HCT116 (cell line): ENCODE data around the gene UBE2N. TPM values are rescaled to one million over a fixed set of nuclear protein-coding genes. Genes with fewer than 3 reads are reported as not detected.

Source experiments
- ATAC-seq: fragments of 200-7000 bp; cut with Tn5 transposase; 2 replicates; pipeline ENCODE4 v1.9.1; 2020; ENCODE audit warnings: mild to moderate bottlenecking, moderate library complexity
- BruUV-seq: library from RNA; stranded (reverse); fragments of 400-500 nt; replicated peaks from 2 replicates; lab custom pipeline; 2021; lab: Mats Ljungman, UMichigan
- CTCF ChIA-PET: fragments of 300-600 bp; sonication (Branson Sonifier 250); formaldehyde crosslinking; loops from one replicate; lab custom pipeline; 2021; ENCODE audit warnings: antibody characterized with exemption; lab: Charles Lee
- POLR2A ChIA-PET: fragments of 300-600, 350-600 bp; sonication (Branson Sonifier 250); formaldehyde crosslinking; loops from one replicate; lab custom pipeline; 2021; ENCODE audit warnings: antibody characterized with exemption; lab: Charles Lee
- RAD21 ChIA-PET, 2 experiments: fragments of 300-600 bp; sonication (Branson Sonifier 250); formaldehyde crosslinking; loops; one replicate each; lab custom pipeline; 2023; ENCODE audit warnings: low total read pairs in 2 of 2; ENCODE audit not compliant: uncharacterized antibody in 2 of 2, unreplicated experiment in 2 of 2, low non-redundant PET in 1 of 2; lab: Charles Lee
- DNase-seq: peaks from one replicate; pipeline ENCODE4 v3.0.0-alpha.2; 2010; ENCODE audit warnings: low read depth, low spot score
- H2AFZ ChIP-seq: fragments of 200-600 bp; shearing (Covaris generic), sonication (generic); 2 replicates; pipeline ENCODE4 v1.6.1; 2017; ENCODE audit warnings: low read depth, mixed run types, mixed read lengths, antibody characterized with exemption, low read length; ENCODE audit not compliant: poor library complexity, severe bottlenecking
- H3K27ac ChIP-seq: 2 replicates; pipeline ENCODE4 v1.5.1; 2012; ENCODE audit warnings: low read depth, low read length
- H3K27me3 ChIP-seq: fragments of 200-600 bp; sonication (generic); 2 replicates; pipeline ENCODE4 v1.6.1; 2016; ENCODE audit warnings: mixed run types, low read length, mixed read lengths; ENCODE audit not compliant: insufficient read depth
- H3K36me3 ChIP-seq, 2 experiments: fragments of 200-500 bp in 1 of 2; fragments of 200-600 bp in 1 of 2; sonication (Bioruptor generic) in 1 of 2; sonication (generic) in 1 of 2; 2 replicates each; pipeline versions ENCODE4 v1.5.1 to v1.6.1; 2014 to 2016; ENCODE audit warnings: low read length in 2 of 2, inconsistent platforms in 1 of 2, mixed read lengths in 1 of 2, mixed run types in 1 of 2; ENCODE audit not compliant: insufficient read depth in 2 of 2, control insufficient read depth in 1 of 2
- H3K4me1 ChIP-seq, 2 experiments: fragments of 200-600 bp in 1 of 2; sonication (generic) in 1 of 2; 2 replicates each; pipeline versions ENCODE4 v1.5.1 to v1.6.1; 2012 to 2017; ENCODE audit warnings: low read length in 2 of 2, inconsistent platforms in 1 of 2, mild to moderate bottlenecking in 1 of 2, mixed read lengths in 1 of 2, mixed run types in 1 of 2, moderate library complexity in 1 of 2; ENCODE audit not compliant: insufficient read depth in 2 of 2, control insufficient read depth in 1 of 2
- H3K4me2 ChIP-seq: fragments of 200-600 bp; sonication (generic); 2 replicates; pipeline ENCODE4 v1.6.1; 2017; ENCODE audit warnings: mixed run types, low read length, mixed read lengths
- H3K4me3 ChIP-seq, 2 experiments: fragments of 200-600 bp in 1 of 2; sonication (generic) in 1 of 2; replicated peaks in 1 of 2; 2 replicates each; pipeline ENCODE4 v1.5.1; 2011 to 2016; ENCODE audit warnings: low read length in 2 of 2, control low read depth in 1 of 2, low read depth in 1 of 2, mild to moderate bottlenecking in 1 of 2, mixed read lengths in 1 of 2, mixed run types in 1 of 2
- H3K79me2 ChIP-seq: fragments of 200-600 bp; sonication (generic); 2 replicates; pipeline ENCODE4 v1.6.1; 2017; ENCODE audit warnings: mild to moderate bottlenecking, mixed run types, low read length, moderate library complexity, mixed read lengths; ENCODE audit not compliant: insufficient read depth
- H3K9ac ChIP-seq: fragments of 200-600 bp; sonication (generic); 2 replicates; pipeline ENCODE4 v1.6.1; 2016; ENCODE audit warnings: low read length, mixed read lengths
- H3K9me2 ChIP-seq: fragments of 200-600 bp; sonication (generic), shearing (Covaris generic); 2 replicates; pipeline ENCODE4 v1.6.1; 2017; ENCODE audit warnings: mixed run types, mild to moderate bottlenecking, moderate library complexity; ENCODE audit not compliant: insufficient read depth
- H3K9me3 ChIP-seq, 2 experiments: fragments of 200-500 bp in 1 of 2; fragments of 200-600 bp in 1 of 2; sonication (Bioruptor generic) in 1 of 2; sonication (generic) in 1 of 2; 2 replicates each; pipeline ENCODE4 v1.6.1; 2014 to 2017; ENCODE audit warnings: low read length in 2 of 2, mixed read lengths in 2 of 2, inconsistent platforms in 1 of 2, low read depth in 1 of 2, mild to moderate bottlenecking in 1 of 2, mixed run types in 1 of 2, moderate library complexity in 1 of 2; ENCODE audit not compliant: control insufficient read depth in 1 of 2, insufficient read depth in 1 of 2
- H4K20me1 ChIP-seq: fragments of 200-600 bp; sonication (generic), shearing (Covaris generic); 2 replicates; pipeline ENCODE4 v1.6.1; 2017; ENCODE audit warnings: mixed run types, mild to moderate bottlenecking, moderate library complexity; ENCODE audit not compliant: insufficient read depth
- ATF3 ChIP-seq: IDR thresholded peaks from 2 replicates; pipeline ENCODE4 v1.6.1; 2012
- CEBPB ChIP-seq: IDR thresholded peaks from 2 replicates; pipeline ENCODE4 v1.6.1; 2012; ENCODE audit warnings: low read depth
- CTCF ChIP-seq, 3 experiments: fragments of 200-600 bp in 1 of 3; sonication (generic) in 1 of 3; IDR thresholded peaks in 2 of 3; conservative IDR thresholded peaks in 1 of 3; 2 replicates each; pipeline ENCODE4 v1.5.1; 2012 to 2017; ENCODE audit warnings: low read depth in 2 of 3, low read length in 2 of 3, antibody characterized with exemption in 1 of 3, borderline replicate concordance in 1 of 3, control low read depth in 1 of 3, mild to moderate bottlenecking in 1 of 3, mixed read lengths in 1 of 3, mixed run types in 1 of 3, moderate library complexity in 1 of 3; ENCODE audit not compliant: insufficient read depth in 1 of 3
- EZH2phosphoT487 ChIP-seq: fragments of 200-600 bp; IDR thresholded peaks from 2 replicates; pipeline ENCODE4 v1.6.1; 2018; ENCODE audit warnings: antibody characterized with exemption, borderline replicate concordance
- POLR2AphosphoS5 ChIP-seq: IDR thresholded peaks from 2 replicates; pipeline ENCODE4 v1.6.1; 2011; ENCODE audit warnings: mild to moderate bottlenecking, low read depth, low read length, moderate library complexity
- SIN3A ChIP-seq: IDR thresholded peaks from 2 replicates; pipeline ENCODE4 v1.6.1; 2012; ENCODE audit warnings: low read depth
- SRF ChIP-seq: IDR thresholded peaks from 2 replicates; pipeline ENCODE4 v1.6.1; 2012; ENCODE audit warnings: low read depth
- YY1 ChIP-seq: IDR thresholded peaks from 2 replicates; pipeline ENCODE4 v1.6.1; 2011; ENCODE audit warnings: low read length, low read depth, moderate library complexity, mild to moderate bottlenecking; ENCODE audit not compliant: insufficient replicate concordance; ENCODE audit errors: extremely low read depth
- ZNF274 ChIP-seq: fragments of 200-500 bp; sonication (Bioruptor generic); IDR thresholded peaks from 2 replicates; pipeline ENCODE4 v1.6.1; 2014; ENCODE audit warnings: mild to moderate bottlenecking, low read depth, low read length, inconsistent platforms
- intact Hi-C: fragments of 100-400 bp; cut with micrococcal nuclease; formaldehyde crosslinking; loops from 2 replicates; pipeline ENCODE4 v1.10.0; 2022
- total RNA-seq: library from RNA; stranded (reverse); gene quantifications from one replicate; pipeline ENCODE4 v1.2.1, GENCODE V29; 2021; ENCODE audit not compliant: unreplicated experiment

Gene UBE2N
- total RNA-seq, 1 experiment from 2014 or later, result 140 TPM

- Histone ChIP-seq H2AFZ (no peak overlapping the region), H3K9ac (no peak overlapping the region), H3K36me3 (no peaks in the 10 kb centered on the region), H3K79me2 (no peaks in the 10 kb centered on the region), H3K4me1 (peaks cover 6 to 8% of the 10 kb centered on the region in 2 experiments; a peak in 3 of 4 replicates), H3K4me2 (no peak overlapping the region), H3K27me3 (no peaks in the 10 kb centered on the region), H3K4me3 (no peak overlapping the region), H3K27ac (no peak overlapping the region), H3K9me2 (no peaks in the 10 kb centered on the region), H3K9me3 (0 out of 4 replicates have a peak, but pooled peaks cover 0 to 3% of the 10 kb centered on the region in 2 experiments), H4K20me1 (no peaks in the 10 kb centered on the region)
- TF ChIP-seq CTCF (IDR thresholded peaks at IDR 0.05 in 2 of 3, conservative IDR thresholded peaks at IDR 0.05 in 1 of 3; ENCODE audit: borderline replicate concordance in 1 of 3, insufficient read depth in 1 of 3, low read depth in 2 of 3, low read length in 2 of 3), result no peak
- TF ChIP-seq ATF3, result no peak
- TF ChIP-seq POLR2AphosphoS5, result no peak
- TF ChIP-seq ZNF274, result no peak
- no peak for TF ChIP-seq CEBPB
- TF ChIP-seq SIN3A, result no peak
- TF ChIP-seq YY1, result no peak
- no peak for TF ChIP-seq EZH2phosphoT487
- no peak for TF ChIP-seq SRF
- ChIA-PET POLR2A (no interaction called here), CTCF (no interaction called here), RAD21 (no interaction called here)
- BruUV-seq, result no TSS peak
- ATAC-seq (no peak), DNase-seq (no peak)
- intact Hi-C loops, result no loop called here
Measured at GRCh38 chr12:93447555-93448290, 6.0 kb upstream of the UBE2N start.
